ENCODE results near the gene IPO11. TPM values are rescaled to one million over a fixed set of nuclear protein-coding genes. Genes with fewer than 3 reads are reported as not detected.
"Not testable (repeated sequence)": the region's sequence is repeated elsewhere in the genome, so short reads cannot be mapped to it uniquely, and the experiment has no call there.

Gene IPO11

DNA sequence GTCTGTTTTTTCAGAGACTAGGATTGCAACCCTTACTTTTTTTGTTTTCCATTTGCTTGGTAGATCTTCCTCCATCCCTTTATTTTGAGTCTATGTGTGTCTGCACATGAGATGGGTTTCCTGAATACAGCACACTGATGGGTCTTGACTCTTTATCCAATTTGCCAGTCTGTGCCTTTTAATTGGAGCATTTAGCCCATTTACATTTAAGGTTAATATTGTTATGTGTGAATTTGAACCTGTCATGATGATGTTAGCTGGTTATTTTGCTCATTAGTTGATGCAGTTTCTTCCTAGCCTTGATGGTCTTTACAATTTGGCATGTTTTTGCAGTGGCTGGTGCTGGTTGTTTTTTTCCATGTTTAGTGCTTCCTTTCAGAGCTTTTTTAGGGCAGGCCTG, 264.0 kb downstream of the IPO11 start:
- H2BK120ac ChIP-seq (ENCODE audit: low read depth, low read length); H2AFZ ChIP-seq (ENCODE audit: low read depth, low read length); H3K4me2 ChIP-seq (ENCODE audit: low read length, poor library complexity, severe bottlenecking); H3K4me3 ChIP-seq (ENCODE audit: insufficient read depth in 1 of 2, low read depth in 1 of 2, low read length in 2 of 2); H3K4ac ChIP-seq (ENCODE audit: low read depth in 1 of 2, low read length in 2 of 2); H2BK12ac ChIP-seq (ENCODE audit: low read length in 2 of 2); H3K9ac ChIP-seq (ENCODE audit: low read length); H3K27ac ChIP-seq (ENCODE audit: low read length, poor library complexity, severe bottlenecking); H3K23ac ChIP-seq (ENCODE audit: low read length in 2 of 2); H2AK5ac ChIP-seq (ENCODE audit: low read length, severe bottlenecking); H3K79me1 ChIP-seq (replicated peaks; ENCODE audit: low read length, poor library complexity, severe bottlenecking); H2BK5ac ChIP-seq (ENCODE audit: low read depth, low read length, poor library complexity, severe bottlenecking); H3K4me1 ChIP-seq (ENCODE audit: control insufficient read depth, insufficient read depth, low read depth, low read length); H4K8ac ChIP-seq (ENCODE audit: low read length); DNase-seq; H3K14ac ChIP-seq (ENCODE audit: low read length in 2 of 2); H3K36me3 ChIP-seq (ENCODE audit: control insufficient read depth in 1 of 2, insufficient read depth in 2 of 2, low read depth in 1 of 2, low read length in 2 of 2); H3K27me3 ChIP-seq (ENCODE audit: control insufficient read depth in 1 of 2, insufficient read depth in 1 of 2, low read length in 2 of 2); H2BK15ac ChIP-seq (ENCODE audit: low read depth, poor library complexity, severe bottlenecking); H3K18ac ChIP-seq (ENCODE audit: low read depth in 1 of 2, low read length in 2 of 2); H4K91ac ChIP-seq (ENCODE audit: low read length): not testable (repeated sequence)
- peaks cover 14% of the 10 kb centered on the region for H3K9me3 ChIP-seq (ENCODE audit: control insufficient read depth, low read length)

Small RNA genes lying within 50 kb of the gene (small RNA-seq; reads per million reads assigned to genes)
- gene CKS1BP3 (ENCODE audit: low read depth), result not detected
- gene RNU6-661P (ENCODE audit: low read depth), result not detected
